DND-41 (cell line): Measurements from ENCODE around the gene SRRM5.

Experiments used
- ATAC-seq: fragments of 200-7000 bp; cut with Tn5 transposase; 3 replicates; pipeline ENCODE4 v1.9.1; 2021; ENCODE audit warnings: low read depth; ENCODE audit not compliant: insufficient read depth
- DNase-seq: peaks from one replicate; pipeline ENCODE4 v3.0.0-alpha.2; 2020
- H2AFZ ChIP-seq: 2 replicates; pipeline ENCODE4 v1.6.0; 2012; ENCODE audit warnings: low read depth, low read length
- H3K27ac ChIP-seq: 2 replicates; pipeline ENCODE4 v1.5.1; 2012; ENCODE audit warnings: low read length, inconsistent platforms
- H3K27me3 ChIP-seq: fragments of 200-600 bp; sonication (generic); 2 replicates; pipeline ENCODE4 v1.6.0; 2012; ENCODE audit warnings: low read length, mild to moderate bottlenecking, inconsistent platforms; ENCODE audit not compliant: insufficient read depth, poor library complexity
- H3K36me3 ChIP-seq: 2 replicates; pipeline ENCODE4 v1.5.1; 2012; ENCODE audit warnings: low read length, inconsistent platforms; ENCODE audit not compliant: insufficient read depth
- H3K4me1 ChIP-seq: 2 replicates; pipeline ENCODE4 v1.5.1; 2012; ENCODE audit warnings: mild to moderate bottlenecking, low read length; ENCODE audit not compliant: insufficient read depth
- H3K4me2 ChIP-seq: 2 replicates; pipeline ENCODE4 v1.6.0; 2012; ENCODE audit warnings: mild to moderate bottlenecking, moderate library complexity, low read length, inconsistent platforms; ENCODE audit not compliant: insufficient read depth
- H3K4me3 ChIP-seq, 2 experiments: fragments of 200-600 bp in 1 of 2; shearing (Covaris generic) in 1 of 2; 2 replicates each; pipeline ENCODE4 v1.5.1; 2012 to 2016; ENCODE audit warnings: inconsistent platforms in 2 of 2, low read length in 2 of 2, mild to moderate bottlenecking in 2 of 2, low read depth in 1 of 2, moderate library complexity in 1 of 2
- H3K79me2 ChIP-seq: 2 replicates; pipeline ENCODE4 v1.6.0; 2012; ENCODE audit warnings: low read length, inconsistent platforms; ENCODE audit not compliant: insufficient read depth
- H3K9ac ChIP-seq: 2 replicates; pipeline ENCODE4 v1.6.0; 2012; ENCODE audit warnings: low read depth, mild to moderate bottlenecking, inconsistent platforms, low read length, moderate library complexity
- H3K9me3 ChIP-seq: 2 replicates; pipeline ENCODE4 v1.5.1; 2012; ENCODE audit warnings: low read length, moderate library complexity, mild to moderate bottlenecking, inconsistent platforms; ENCODE audit not compliant: insufficient read depth, severe bottlenecking
- H4K20me1 ChIP-seq: 2 replicates; pipeline ENCODE4 v1.6.0; 2012; ENCODE audit warnings: low read length; ENCODE audit not compliant: insufficient read depth
- EZH2 ChIP-seq: IDR thresholded peaks from 3 replicates; pipeline ENCODE4 v1.6.1; 2012; ENCODE audit warnings: borderline replicate concordance, low read depth, mild to moderate bottlenecking, moderate library complexity, low read length, inconsistent platforms; ENCODE audit not compliant: severe bottlenecking
- TF ChIP-seq, protein P1 (sequence below): IDR thresholded peaks from 2 replicates; pipeline ENCODE4 v1.5.1; 2012; ENCODE audit warnings: borderline replicate concordance, low read length, moderate library complexity, mild to moderate bottlenecking; ENCODE audit not compliant: poor library complexity, severe bottlenecking; ENCODE audit errors: extremely low read depth

The SRRM5 gene

DNA sequence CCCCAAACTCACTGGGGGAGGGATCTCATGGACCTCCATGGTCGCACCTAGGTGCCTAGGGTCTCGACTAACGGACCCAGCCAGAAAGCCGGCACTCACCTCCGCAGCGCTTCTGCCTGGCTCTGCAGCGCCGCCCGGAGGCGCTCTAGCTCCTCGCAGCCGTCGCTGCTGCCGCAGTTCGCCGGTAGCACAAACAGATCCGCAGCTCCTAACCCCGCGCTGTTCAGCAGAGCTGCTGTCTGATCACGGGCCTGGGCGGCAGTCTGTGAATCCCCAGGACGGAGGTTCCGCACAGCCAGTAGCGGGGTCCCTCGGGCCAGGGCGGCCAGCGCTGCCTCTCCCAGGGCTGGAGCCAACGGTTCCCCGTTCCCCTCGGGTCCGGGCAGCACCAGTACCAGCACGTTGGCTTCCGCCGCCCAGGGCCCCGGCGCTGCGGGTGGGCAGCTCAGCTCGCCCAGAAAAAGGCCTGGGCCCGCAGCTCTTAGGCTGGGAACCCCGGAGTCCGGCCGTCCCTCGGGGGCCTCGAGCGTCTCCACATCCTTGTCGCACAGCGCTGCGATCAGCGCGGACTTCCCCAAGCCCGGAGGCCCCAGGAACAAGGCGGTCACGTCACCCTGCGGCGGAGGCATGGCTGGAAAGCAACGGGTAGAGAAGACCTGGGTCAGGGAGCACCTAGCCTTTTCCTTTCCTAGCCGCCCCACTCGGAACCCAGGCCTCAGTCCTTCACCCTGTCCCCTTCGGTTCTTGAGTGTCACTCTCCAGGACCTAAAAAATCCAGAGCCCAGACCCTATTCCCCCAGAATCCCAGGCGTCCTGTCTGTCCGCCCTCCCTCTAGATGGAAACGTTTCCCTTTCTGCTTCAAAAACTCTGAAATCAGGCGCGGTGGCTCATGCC, 16.9 kb upstream of the SRRM5 start:
- peaks cover 46% of the 10 kb centered on the region for H3K36me3 ChIP-seq
- peaks cover 21% of the 10 kb centered on the region; the same call in 1 of the 2 replicates for H4K20me1 ChIP-seq
- peak overlapping the region; percentile 91 to 97 for H3K4me3 ChIP-seq
- peak overlapping the region; percentile 89 for H2AFZ ChIP-seq
- ATAC-seq (peak; percentile 57), DNase-seq (peak; percentile 73)
- peak overlapping the region; percentile 63 for H3K9ac ChIP-seq
- no peaks in the 10 kb centered on the region for H3K9me3 ChIP-seq
- H3K79me2 ChIP-seq: peaks cover 61% of the 10 kb centered on the region
- peak overlapping the region; percentile 97 for H3K4me2 ChIP-seq
- no peak for TF ChIP-seq EZH2
- TF ChIP-seq, protein P1, sequence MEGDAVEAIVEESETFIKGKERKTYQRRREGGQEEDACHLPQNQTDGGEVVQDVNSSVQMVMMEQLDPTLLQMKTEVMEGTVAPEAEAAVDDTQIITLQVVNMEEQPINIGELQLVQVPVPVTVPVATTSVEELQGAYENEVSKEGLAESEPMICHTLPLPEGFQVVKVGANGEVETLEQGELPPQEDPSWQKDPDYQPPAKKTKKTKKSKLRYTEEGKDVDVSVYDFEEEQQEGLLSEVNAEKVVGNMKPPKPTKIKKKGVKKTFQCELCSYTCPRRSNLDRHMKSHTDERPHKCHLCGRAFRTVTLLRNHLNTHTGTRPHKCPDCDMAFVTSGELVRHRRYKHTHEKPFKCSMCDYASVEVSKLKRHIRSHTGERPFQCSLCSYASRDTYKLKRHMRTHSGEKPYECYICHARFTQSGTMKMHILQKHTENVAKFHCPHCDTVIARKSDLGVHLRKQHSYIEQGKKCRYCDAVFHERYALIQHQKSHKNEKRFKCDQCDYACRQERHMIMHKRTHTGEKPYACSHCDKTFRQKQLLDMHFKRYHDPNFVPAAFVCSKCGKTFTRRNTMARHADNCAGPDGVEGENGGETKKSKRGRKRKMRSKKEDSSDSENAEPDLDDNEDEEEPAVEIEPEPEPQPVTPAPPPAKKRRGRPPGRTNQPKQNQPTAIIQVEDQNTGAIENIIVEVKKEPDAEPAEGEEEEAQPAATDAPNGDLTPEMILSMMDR: peak; percentile 86
- peaks cover 45% of the 10 kb centered on the region for H3K4me1 ChIP-seq
- no peaks in the 10 kb centered on the region for H3K27me3 ChIP-seq
- H3K27ac ChIP-seq: peak overlapping the region; percentile 69

DNA sequence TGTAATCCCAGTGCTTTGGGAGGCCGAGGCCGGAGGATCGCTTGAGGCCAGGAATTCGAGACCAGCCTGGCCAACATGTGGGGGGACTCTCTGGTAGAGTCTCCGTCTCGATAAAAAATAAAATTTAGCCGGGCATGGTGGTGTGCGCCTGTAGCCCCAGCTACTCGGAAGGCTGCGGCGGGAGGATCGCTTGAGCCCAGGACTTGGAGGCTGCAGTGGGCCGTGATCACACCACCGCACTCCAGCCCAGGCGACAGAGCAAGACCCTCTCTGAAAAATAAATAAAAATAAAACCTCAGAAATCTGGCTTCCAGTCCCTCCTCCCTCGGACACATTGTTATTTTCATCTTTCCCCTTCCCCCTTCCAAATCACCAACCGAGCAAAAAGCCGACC, 16.3 kb upstream of the SRRM5 start:
- no peak for DNase-seq
- TF ChIP-seq EZH2: no peak
- TF ChIP-seq, protein P1: no peak
- H3K4me2 ChIP-seq: peak overlapping the region; percentile 97
- ATAC-seq: peak; percentile 15; the same call in 1 of the 3 replicates
- H3K27ac ChIP-seq: peak overlapping the region; percentile 69
- H3K27me3 ChIP-seq: no peaks in the 10 kb centered on the region
- peak overlapping the region; percentile 91 to 97 for H3K4me3 ChIP-seq
- H3K79me2 ChIP-seq: peaks cover 66% of the 10 kb centered on the region
- peak overlapping the region; percentile 89 for H2AFZ ChIP-seq
- H3K9ac ChIP-seq: peak overlapping the region; percentile 63
- H3K9me3 ChIP-seq: no peaks in the 10 kb centered on the region
- peaks cover 20% of the 10 kb centered on the region; the same call in 1 of the 2 replicates for H4K20me1 ChIP-seq
- H3K4me1 ChIP-seq: peaks cover 45% of the 10 kb centered on the region
- peaks cover 51% of the 10 kb centered on the region for H3K36me3 ChIP-seq

DNA sequence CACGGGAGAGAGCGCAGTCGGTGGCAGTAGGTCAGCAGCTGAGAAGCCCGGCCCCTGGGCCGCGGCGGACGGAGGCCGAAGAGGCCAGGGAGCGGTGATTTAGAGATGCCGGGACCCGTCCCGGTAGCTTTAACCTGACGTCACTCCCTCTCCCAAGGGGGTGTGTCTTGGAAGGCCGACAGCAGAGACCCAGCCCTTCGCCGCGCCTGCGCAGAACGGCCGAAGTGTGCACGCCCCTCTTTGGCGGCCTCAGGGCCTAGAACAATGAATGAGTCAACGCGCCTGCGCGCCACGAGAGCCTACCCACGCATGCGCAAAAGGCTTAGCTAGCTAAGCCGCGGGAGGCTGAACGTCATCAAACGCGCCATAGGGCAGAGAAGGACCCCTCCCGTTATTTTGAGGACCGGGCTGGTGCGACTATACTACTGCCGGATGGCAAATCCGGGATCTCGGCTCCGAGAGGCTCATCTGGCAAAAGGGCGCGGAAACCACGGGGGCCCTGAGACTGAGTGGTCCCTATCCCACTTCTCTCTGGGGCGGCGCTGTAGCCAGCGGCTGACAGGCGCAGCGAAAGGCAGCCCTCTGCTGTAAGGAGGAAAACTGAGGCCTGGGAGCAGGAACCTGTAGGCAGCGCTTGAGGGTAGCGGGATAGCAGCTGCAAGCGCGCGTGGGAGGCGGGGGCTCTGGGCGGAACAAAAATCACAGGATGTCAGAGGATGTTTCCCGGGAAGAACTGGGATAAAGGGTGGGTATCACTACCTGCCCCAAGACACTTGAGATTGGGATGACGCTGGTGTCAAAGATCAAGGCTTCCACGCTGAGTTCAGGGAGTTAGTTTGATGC, 15.7 kb upstream of the SRRM5 start, which contains the start of the genes IRGQ and ZNF576:
IRGQ (minus strand) TSS at position 136 of the 843 bp plus-strand sequence. CDS start 796 bp downstream, outside the sequence.
ZNF576 (plus strand) TSS at position 597 of the 843 bp plus-strand sequence. CDS start 514 bp downstream, outside the sequence.
- H2AFZ ChIP-seq: peak within 1 kb of the TSS; percentile 89

More for the DNA sequence above, 15.7 kb upstream of the SRRM5 start, which contains the start of the genes IRGQ and ZNF576:
- Histone ChIP-seq H3K9ac (peak within 1 kb of the TSS; percentile 63), H3K4me1 (peaks cover 45% of the 10 kb centered on the region), H3K27ac (peak within 1 kb of the TSS; percentile 99), H3K79me2 (peaks cover 66% of the 10 kb centered on the region), H3K4me2 (peak within 1 kb of the TSS; percentile 99), H3K36me3 (peaks cover 54% of the 10 kb centered on the region), H4K20me1 (peaks cover 15% of the 10 kb centered on the region; the same call in 1 of the 2 replicates), H3K4me3 (peak within 1 kb of the TSS; percentile 91 to 97), H3K9me3 (no peaks in the 10 kb centered on the region), H3K27me3 (no peaks in the 10 kb centered on the region)
- DNase-seq (peak; percentile 100), ATAC-seq (peak; percentile 78)
- TF ChIP-seq, protein P1: peak; percentile 37
- no peak for TF ChIP-seq EZH2
